ENCODE results near the gene SEPTIN10. TPM values are rescaled to one million over a fixed set of nuclear protein-coding genes. Genes with fewer than 3 reads are reported as not detected.
"Not testable (repeated sequence)": the region's sequence is repeated elsewhere in the genome, so short reads cannot be mapped to it uniquely, and the experiment has no call there.

SEPTIN10 gene
- total and polyA plus RNA-seq, 7 donors: 20.6 to 39.8 (median 32.3) TPM

DNA sequence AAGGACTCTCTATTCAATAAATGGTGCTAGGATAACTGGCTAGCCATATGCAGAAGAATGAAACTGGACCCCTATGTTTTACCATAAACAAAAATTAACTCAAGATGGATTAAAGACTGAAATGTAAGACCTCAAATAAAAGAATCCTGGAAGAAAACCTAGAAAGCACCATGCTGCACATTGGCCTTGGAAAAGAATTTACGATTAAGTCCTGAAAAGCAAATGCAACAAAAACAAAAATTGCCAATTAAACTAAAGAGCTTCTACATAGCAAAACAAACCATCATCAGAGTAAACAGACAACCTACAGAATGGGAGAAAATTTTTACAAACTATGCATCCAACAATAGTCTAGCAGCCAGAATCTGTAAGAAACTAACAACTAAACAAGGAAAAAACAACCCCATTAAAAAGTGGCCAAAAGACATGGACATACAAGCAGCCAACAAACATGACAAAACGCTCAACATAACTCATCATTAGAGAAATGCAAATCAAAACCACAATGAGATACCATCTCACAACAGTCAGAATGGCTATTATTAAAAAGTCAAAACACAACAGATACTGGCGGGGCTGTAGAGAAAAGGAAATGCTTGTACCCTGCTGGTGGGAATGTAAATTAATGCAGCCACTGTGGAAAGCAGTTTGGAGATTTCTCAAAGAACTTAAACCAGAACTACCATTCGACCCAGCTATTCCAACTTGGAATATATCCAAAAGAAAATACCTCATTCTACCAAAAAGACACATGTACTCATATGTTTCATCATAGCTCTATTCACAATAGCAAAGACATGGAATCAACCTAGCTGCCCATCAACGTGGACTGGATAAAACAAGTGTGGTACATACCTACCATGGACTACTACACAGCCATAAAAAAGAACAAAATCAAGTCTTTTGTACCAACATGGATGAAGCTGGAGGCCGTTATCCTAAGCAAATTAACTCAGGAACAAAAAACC is 30.6 kb downstream of the SEPTIN10 start:
- WGBS, 3 donors: 91 to 93% (median 92%) methylated on average over 6 of the region's 6 CpGs
- TF ChIP-seq, protein P1, sequence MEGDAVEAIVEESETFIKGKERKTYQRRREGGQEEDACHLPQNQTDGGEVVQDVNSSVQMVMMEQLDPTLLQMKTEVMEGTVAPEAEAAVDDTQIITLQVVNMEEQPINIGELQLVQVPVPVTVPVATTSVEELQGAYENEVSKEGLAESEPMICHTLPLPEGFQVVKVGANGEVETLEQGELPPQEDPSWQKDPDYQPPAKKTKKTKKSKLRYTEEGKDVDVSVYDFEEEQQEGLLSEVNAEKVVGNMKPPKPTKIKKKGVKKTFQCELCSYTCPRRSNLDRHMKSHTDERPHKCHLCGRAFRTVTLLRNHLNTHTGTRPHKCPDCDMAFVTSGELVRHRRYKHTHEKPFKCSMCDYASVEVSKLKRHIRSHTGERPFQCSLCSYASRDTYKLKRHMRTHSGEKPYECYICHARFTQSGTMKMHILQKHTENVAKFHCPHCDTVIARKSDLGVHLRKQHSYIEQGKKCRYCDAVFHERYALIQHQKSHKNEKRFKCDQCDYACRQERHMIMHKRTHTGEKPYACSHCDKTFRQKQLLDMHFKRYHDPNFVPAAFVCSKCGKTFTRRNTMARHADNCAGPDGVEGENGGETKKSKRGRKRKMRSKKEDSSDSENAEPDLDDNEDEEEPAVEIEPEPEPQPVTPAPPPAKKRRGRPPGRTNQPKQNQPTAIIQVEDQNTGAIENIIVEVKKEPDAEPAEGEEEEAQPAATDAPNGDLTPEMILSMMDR (IDR thresholded peaks at IDR 0.05): no peak
- Histone ChIP-seq H3K27ac (no peak overlapping the region), H3K4me1 (no peaks in the 10 kb centered on the region), H3K4me3 (no peak overlapping the region), H3K36me3 (ENCODE audit: insufficient read depth in 1 of 2, low read depth in 1 of 2) (peaks cover 0 to 14% of the 10 kb centered on the region in 2 donors), H3K27me3 (ENCODE audit: insufficient read depth in 3 of 3, low read length in 2 of 3) (no peaks in the 10 kb centered on the region), H3K9me3 (no peaks in the 10 kb centered on the region)
- intact Hi-C loops (cut with DNase I): no loop called here
- no peak for DNase-seq
- no peak for ATAC-seq

DNA sequence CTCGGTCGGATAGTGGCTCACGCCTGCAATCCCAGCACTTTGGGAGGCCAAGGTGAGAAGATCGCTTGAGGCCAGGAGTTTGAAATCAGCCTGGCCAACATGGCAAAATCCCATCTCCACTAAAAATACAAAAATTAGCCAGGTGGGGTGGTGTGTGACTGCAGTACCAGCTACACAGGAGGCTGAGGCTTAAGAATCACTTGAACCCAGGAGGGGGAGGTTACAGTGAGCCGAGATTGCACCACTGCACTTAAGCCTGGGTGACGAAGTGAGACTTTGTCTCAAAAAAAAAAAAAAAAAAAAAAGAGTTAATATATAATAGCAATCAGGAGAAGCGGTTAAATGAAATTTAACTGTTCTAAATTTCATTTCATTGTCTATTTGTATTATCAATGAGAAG is 36.1 kb downstream of the SEPTIN10 start:
- intact Hi-C loops (cut with DNase I); H3K27me3 ChIP-seq (ENCODE audit: insufficient read depth in 3 of 3, low read length in 2 of 3); H3K4me3 ChIP-seq; H3K27ac ChIP-seq; H3K9me3 ChIP-seq; ATAC-seq; DNase-seq; H3K4me1 ChIP-seq: not testable (repeated sequence)
- peaks cover 0 to 15% of the 10 kb centered on the region in 2 donors for H3K36me3 ChIP-seq (ENCODE audit: insufficient read depth in 1 of 2, low read depth in 1 of 2)
- WGBS, 3 donors: 94 to 99% (median 98%) methylated on average over 7 of the region's 7 CpGs

DNA sequence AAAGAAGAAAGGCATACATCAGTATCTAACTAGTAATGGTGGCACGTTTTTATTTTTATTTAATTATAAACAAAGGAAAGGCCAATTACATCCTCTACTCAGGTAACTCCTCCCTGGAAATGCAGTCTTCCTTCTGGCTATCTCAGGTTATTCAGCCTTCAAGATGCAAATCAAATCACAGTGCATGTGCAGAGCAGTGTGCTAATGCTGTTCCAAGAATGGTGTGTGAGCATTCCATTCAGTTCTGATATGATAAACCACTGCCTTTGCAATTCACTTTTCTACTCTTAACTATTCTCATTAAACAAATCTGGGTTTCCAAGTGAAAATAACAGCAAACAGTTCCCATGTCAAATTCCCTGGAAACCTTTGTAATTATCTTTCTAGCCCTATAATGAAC is 38.4 kb downstream of the SEPTIN10 start:
- DNase-seq (no peak), ATAC-seq (no peak)
- Histone ChIP-seq H3K27me3 (ENCODE audit: insufficient read depth in 3 of 3, low read length in 2 of 3) (no peaks in the 10 kb centered on the region), H3K4me3 (no peak overlapping the region), H3K36me3 (ENCODE audit: insufficient read depth in 1 of 2, low read depth in 1 of 2) (peaks cover 0 to 19% of the 10 kb centered on the region in 2 donors), H3K9me3 (no peaks in the 10 kb centered on the region), H3K27ac (no peak overlapping the region), H3K4me1 (no peaks in the 10 kb centered on the region)
- 60 to 68% (median 65%) methylated on average over 1 of the region's 1 CpG for WGBS, 3 donors
- intact Hi-C loops (cut with DNase I): no loop called here
- TF ChIP-seq, protein P1 (IDR thresholded peaks at IDR 0.05): no peak

DNA sequence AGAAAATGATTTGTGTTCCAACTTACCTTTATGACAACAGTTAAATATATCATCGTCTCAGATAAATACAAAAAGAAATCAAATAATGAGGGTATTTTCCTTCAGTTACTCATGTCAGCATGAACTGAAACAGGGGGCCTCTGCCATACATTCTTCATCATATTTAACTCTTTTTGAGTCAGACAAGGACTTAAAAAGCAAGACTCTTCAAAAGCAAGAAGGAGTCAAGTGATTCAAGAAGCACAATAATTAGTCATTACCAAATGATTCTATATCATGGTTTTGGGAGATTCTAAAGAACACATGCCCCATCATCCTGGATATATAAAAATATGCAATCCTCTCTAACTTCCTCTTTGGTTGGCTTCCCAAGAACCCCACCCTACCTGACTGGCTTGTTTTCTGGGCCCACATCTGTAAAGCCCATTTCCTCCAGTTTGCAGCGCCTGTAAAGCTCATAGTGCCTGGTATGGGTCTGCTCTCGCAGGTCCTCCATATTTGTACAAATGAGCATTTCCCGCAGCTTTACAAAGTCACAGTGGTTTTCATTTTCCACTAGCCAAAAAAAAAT is 49.7 kb downstream of the SEPTIN10 start:
- intact Hi-C loops (cut with DNase I): loop anchor here in 1 of 2 donors (5.0 kb wide), 1 partner anchor 53 kb away; no protein-coding TSS in a partner anchor
- H3K9me3 ChIP-seq: no peaks in the 10 kb centered on the region
- DNase-seq (no peak), ATAC-seq (no peak)
- H3K27ac ChIP-seq: no peak overlapping the region
- no peak overlapping the region for H3K4me3 ChIP-seq
- no peaks in the 10 kb centered on the region for H3K27me3 ChIP-seq (ENCODE audit: insufficient read depth in 3 of 3, low read length in 2 of 3)
- TF ChIP-seq, protein P1 (IDR thresholded peaks at IDR 0.05): no peak
- 78 to 83% (median 80%) methylated on average over 4 of the region's 4 CpGs for WGBS, 3 donors
- no peaks in the 10 kb centered on the region for H3K4me1 ChIP-seq
- H3K36me3 ChIP-seq (ENCODE audit: insufficient read depth in 1 of 2, low read depth in 1 of 2): peaks cover 0 to 42% of the 10 kb centered on the region in 2 donors

DNA sequence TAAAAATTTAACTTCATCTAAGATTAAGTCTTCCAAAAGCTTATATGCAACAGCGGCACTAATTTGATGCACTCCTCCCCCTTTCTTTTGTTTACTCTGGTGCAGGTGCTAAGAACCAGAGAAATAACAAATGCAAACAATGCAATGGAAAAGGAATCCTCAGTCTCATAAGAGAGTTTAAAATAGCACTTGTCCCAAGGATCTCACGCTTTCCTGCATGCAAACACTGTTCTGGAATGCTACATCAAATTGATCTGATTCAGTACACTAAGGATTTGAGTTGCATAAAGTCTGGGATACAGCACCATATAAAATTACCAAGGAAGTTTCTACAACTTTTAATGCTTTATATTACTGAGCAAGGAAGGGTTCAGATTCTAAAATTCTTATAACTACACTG is 50.5 kb downstream of the SEPTIN10 start:
- no peaks in the 10 kb centered on the region for H3K27me3 ChIP-seq (ENCODE audit: insufficient read depth in 3 of 3, low read length in 2 of 3)
- 62 to 88% (median 63%) methylated on average over 2 of the region's 2 CpGs for WGBS, 3 donors
- intact Hi-C loops (cut with DNase I): loop anchor here in 1 of 2 donors (5.0 kb wide), 1 partner anchor 54 kb away; no protein-coding TSS in a partner anchor
- ATAC-seq (no peak), DNase-seq (no peak)
- no peaks in the 10 kb centered on the region for H3K9me3 ChIP-seq
- no peak overlapping the region for H3K27ac ChIP-seq
- H3K36me3 ChIP-seq (ENCODE audit: insufficient read depth in 1 of 2, low read depth in 1 of 2): peaks cover 0 to 42% of the 10 kb centered on the region in 2 donors
- H3K4me1 ChIP-seq: no peaks in the 10 kb centered on the region
- TF ChIP-seq, protein P1 (IDR thresholded peaks at IDR 0.05): no peak
- no peak overlapping the region for H3K4me3 ChIP-seq
